ENCODE measurements around the gene TMC8.

TMC8 gene

GRCh38 chr17:78146881-78147280, 16.3 kb downstream of the TMC8 start:
- Histone ChIP-seq H3K36me3 (ENCODE audit: low read length) (no peaks in the 10 kb centered on the region), H3K4me2 (ENCODE audit: low read depth, low read length, poor library complexity, severe bottlenecking) (peak overlapping the region; percentile 68), H3K27ac (ENCODE audit: low read depth, low read length) (peak overlapping the region; percentile 96), H3K4me3 (ENCODE audit: insufficient read depth, low read length, poor library complexity, severe bottlenecking) (peak overlapping the region; percentile 28), H3K9ac (ENCODE audit: low read length) (peak overlapping the region; percentile 70), H4K20me1 (ENCODE audit: low read depth, low read length) (no peaks in the 10 kb centered on the region), H3F3A (ENCODE audit: insufficient read depth) (peaks cover 42% of the 10 kb centered on the region), H3K79me2 (ENCODE audit: insufficient read depth, low read length) (no peaks in the 10 kb centered on the region), H3K9me3 (ENCODE audit: insufficient read depth, low read length) (no peaks in the 10 kb centered on the region), H2AFZ (ENCODE audit: low read depth, low read length, severe bottlenecking) (no peak overlapping the region), H3K9me2 (replicated peaks; ENCODE audit: insufficient read depth, low read length) (no peaks in the 10 kb centered on the region), H3K27me3 (ENCODE audit: low read length) (no peaks in the 10 kb centered on the region)
- TF ChIP-seq EZH2phosphoT487 (conservative IDR thresholded peaks at IDR 0.05; ENCODE audit: low read length), result no peak
- TF ChIP-seq, protein P1, sequence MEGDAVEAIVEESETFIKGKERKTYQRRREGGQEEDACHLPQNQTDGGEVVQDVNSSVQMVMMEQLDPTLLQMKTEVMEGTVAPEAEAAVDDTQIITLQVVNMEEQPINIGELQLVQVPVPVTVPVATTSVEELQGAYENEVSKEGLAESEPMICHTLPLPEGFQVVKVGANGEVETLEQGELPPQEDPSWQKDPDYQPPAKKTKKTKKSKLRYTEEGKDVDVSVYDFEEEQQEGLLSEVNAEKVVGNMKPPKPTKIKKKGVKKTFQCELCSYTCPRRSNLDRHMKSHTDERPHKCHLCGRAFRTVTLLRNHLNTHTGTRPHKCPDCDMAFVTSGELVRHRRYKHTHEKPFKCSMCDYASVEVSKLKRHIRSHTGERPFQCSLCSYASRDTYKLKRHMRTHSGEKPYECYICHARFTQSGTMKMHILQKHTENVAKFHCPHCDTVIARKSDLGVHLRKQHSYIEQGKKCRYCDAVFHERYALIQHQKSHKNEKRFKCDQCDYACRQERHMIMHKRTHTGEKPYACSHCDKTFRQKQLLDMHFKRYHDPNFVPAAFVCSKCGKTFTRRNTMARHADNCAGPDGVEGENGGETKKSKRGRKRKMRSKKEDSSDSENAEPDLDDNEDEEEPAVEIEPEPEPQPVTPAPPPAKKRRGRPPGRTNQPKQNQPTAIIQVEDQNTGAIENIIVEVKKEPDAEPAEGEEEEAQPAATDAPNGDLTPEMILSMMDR (IDR thresholded peaks at IDR 0.05; ENCODE audit: insufficient read depth, low read length, poor library complexity, severe bottlenecking), result no peak

GRCh38 chr17:78147315-78147998, 16.9 kb downstream of the TMC8 start:
- peak overlapping the region; percentile 70 for H3K9ac ChIP-seq (ENCODE audit: low read length)
- no peaks in the 10 kb centered on the region for H3K27me3 ChIP-seq (ENCODE audit: low read length)
- no peak overlapping the region for H2AFZ ChIP-seq (ENCODE audit: low read depth, low read length, severe bottlenecking)
- peak overlapping the region; percentile 68 for H3K4me2 ChIP-seq (ENCODE audit: low read depth, low read length, poor library complexity, severe bottlenecking)
- H3F3A ChIP-seq (ENCODE audit: insufficient read depth), result peaks cover 47% of the 10 kb centered on the region
- no peak for TF ChIP-seq EZH2phosphoT487 (conservative IDR thresholded peaks at IDR 0.05; ENCODE audit: low read length)
- TF ChIP-seq, protein P1 (IDR thresholded peaks at IDR 0.05; ENCODE audit: insufficient read depth, low read length, poor library complexity, severe bottlenecking), result no peak
- H3K79me2 ChIP-seq (ENCODE audit: insufficient read depth, low read length), result no peaks in the 10 kb centered on the region
- H3K9me3 ChIP-seq (ENCODE audit: insufficient read depth, low read length), result no peaks in the 10 kb centered on the region
- peak overlapping the region; percentile 96 for H3K27ac ChIP-seq (ENCODE audit: low read depth, low read length)
- no peaks in the 10 kb centered on the region for H3K36me3 ChIP-seq (ENCODE audit: low read length)
- no peaks in the 10 kb centered on the region for H4K20me1 ChIP-seq (ENCODE audit: low read depth, low read length)
- H3K4me3 ChIP-seq (ENCODE audit: insufficient read depth, low read length, poor library complexity, severe bottlenecking), result peak overlapping the region; percentile 28
- H3K9me2 ChIP-seq (replicated peaks; ENCODE audit: insufficient read depth, low read length), result no peaks in the 10 kb centered on the region

DNA sequence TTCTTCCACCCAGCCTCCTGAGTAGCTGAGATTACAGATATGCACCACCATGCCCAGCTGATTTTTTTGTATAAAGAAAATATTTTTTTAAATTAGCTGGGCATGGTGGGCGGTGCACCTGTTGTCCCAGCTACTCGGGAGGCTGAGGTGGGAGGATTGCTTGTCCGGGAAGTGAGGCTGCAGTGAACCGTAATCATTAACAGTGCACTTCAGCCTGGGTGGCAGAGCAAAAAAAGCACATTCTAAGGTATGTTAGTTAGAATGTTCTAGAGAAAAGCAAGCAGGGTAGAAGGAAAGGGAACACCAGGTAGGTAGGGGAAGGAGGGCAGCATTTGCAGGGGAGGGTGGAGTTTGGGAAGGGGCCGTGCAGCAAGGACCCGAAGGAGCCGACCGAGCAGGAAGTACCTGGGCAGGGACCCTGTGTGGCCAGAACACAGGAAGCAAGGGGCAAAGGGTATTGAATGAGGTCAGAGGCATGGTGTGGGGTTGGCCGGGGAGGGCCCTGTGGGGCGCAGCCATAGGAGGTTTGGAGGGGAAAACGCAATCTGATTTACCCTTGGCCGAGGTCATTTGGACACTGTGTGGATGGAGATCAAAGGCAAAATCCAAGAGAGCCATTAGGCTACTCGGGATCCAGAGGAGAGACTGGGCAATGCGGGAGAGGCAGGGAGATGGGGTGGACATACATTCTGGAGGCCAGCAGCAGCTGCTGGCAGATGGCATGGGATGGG, 17.9 kb downstream of the TMC8 start:
- H3K4me3 ChIP-seq (ENCODE audit: insufficient read depth, low read length, poor library complexity, severe bottlenecking), result peak overlapping the region; percentile 17
- peak overlapping the region; percentile 96 for H3K27ac ChIP-seq (ENCODE audit: low read depth, low read length)
- no peaks in the 10 kb centered on the region for H3K79me2 ChIP-seq (ENCODE audit: insufficient read depth, low read length)
- no peak overlapping the region for H2AFZ ChIP-seq (ENCODE audit: low read depth, low read length, severe bottlenecking)
- no peaks in the 10 kb centered on the region for H3K9me3 ChIP-seq (ENCODE audit: insufficient read depth, low read length)
- peaks cover 55% of the 10 kb centered on the region for H3F3A ChIP-seq (ENCODE audit: insufficient read depth)
- peak overlapping the region; percentile 68 for H3K4me2 ChIP-seq (ENCODE audit: low read depth, low read length, poor library complexity, severe bottlenecking)
- no peaks in the 10 kb centered on the region for H3K27me3 ChIP-seq (ENCODE audit: low read length)
- H3K36me3 ChIP-seq (ENCODE audit: low read length), result no peaks in the 10 kb centered on the region
- TF ChIP-seq, protein P1 (IDR thresholded peaks at IDR 0.05; ENCODE audit: insufficient read depth, low read length, poor library complexity, severe bottlenecking), result no peak
- TF ChIP-seq EZH2phosphoT487 (conservative IDR thresholded peaks at IDR 0.05; ENCODE audit: low read length), result no peak
- H3K9me2 ChIP-seq (replicated peaks; ENCODE audit: insufficient read depth, low read length), result no peaks in the 10 kb centered on the region
- H3K9ac ChIP-seq (ENCODE audit: low read length), result peak overlapping the region; percentile 70
- H4K20me1 ChIP-seq (ENCODE audit: low read depth, low read length), result no peaks in the 10 kb centered on the region
